Astrocyte (in vitro differentiated cells and primary cell): ENCODE results near the gene DCAF4. TPM values are rescaled to one million over a fixed set of nuclear protein-coding genes. Genes with fewer than 3 reads are reported as not detected.

Experiments used
- DNase-seq: peaks from one replicate; pipeline ENCODE4 v3.0.0-alpha.2; 2010; ENCODE audit warnings: low read depth
- FAIRE-seq: peaks from 2 replicates; lab custom pipeline; 2011; peaks lifted over from hg19 to GRCh38; lab: Jason Lieb, UNC
- H2AFZ ChIP-seq: 2 replicates; pipeline ENCODE4 v1.6.0; 2012; ENCODE audit warnings: low read depth, low read length, inconsistent platforms
- H3K27ac ChIP-seq: 2 replicates; pipeline ENCODE4 v1.5.1; 2011; ENCODE audit warnings: low read depth, low read length, inconsistent platforms
- H3K27me3 ChIP-seq: 2 replicates; pipeline ENCODE4 v1.6.0; 2011; ENCODE audit warnings: low read length, inconsistent platforms; ENCODE audit not compliant: insufficient read depth
- H3K36me3 ChIP-seq: 2 replicates; pipeline ENCODE4 v1.5.1; 2011; ENCODE audit warnings: low read length, inconsistent platforms; ENCODE audit not compliant: insufficient read depth
- H3K4me1 ChIP-seq: 2 replicates; pipeline ENCODE4 v1.5.1; 2011; ENCODE audit warnings: low read length, inconsistent platforms; ENCODE audit not compliant: insufficient read depth
- H3K4me2 ChIP-seq: 2 replicates; pipeline ENCODE4 v1.6.0; 2012; ENCODE audit warnings: low read length, inconsistent platforms
- H3K4me3 ChIP-seq: 2 replicates; pipeline ENCODE4 v1.5.1; 2011; ENCODE audit warnings: low read depth, mild to moderate bottlenecking, low read length, inconsistent platforms; ENCODE audit not compliant: insufficient read depth
- H3K79me2 ChIP-seq: 2 replicates; pipeline ENCODE4 v1.6.0; 2012; ENCODE audit warnings: mild to moderate bottlenecking, low read length, inconsistent platforms; ENCODE audit not compliant: insufficient read depth
- H3K9ac ChIP-seq: 2 replicates; pipeline ENCODE4 v1.6.0; 2012; ENCODE audit warnings: mild to moderate bottlenecking, low read length, inconsistent platforms
- H3K9me3 ChIP-seq: 2 replicates; pipeline ENCODE4 v1.5.1; 2012; ENCODE audit warnings: low read depth, mild to moderate bottlenecking, low read length, inconsistent platforms; ENCODE audit not compliant: insufficient read depth
- H4K20me1 ChIP-seq: 2 replicates; pipeline ENCODE4 v1.6.0; 2012; ENCODE audit warnings: low read length, inconsistent platforms; ENCODE audit not compliant: insufficient read depth
- H3K27ac Mint-ChIP-seq: one replicate; pipeline ENCODE4 v1.8.0; 2021; ENCODE audit warnings: mild to moderate bottlenecking, mixed read lengths; ENCODE audit not compliant: unreplicated experiment
- H3K27me3 Mint-ChIP-seq: one replicate; pipeline ENCODE4 v1.8.0; 2021; ENCODE audit warnings: low read depth, mixed read lengths; ENCODE audit not compliant: unreplicated experiment
- H3K36me3 Mint-ChIP-seq: one replicate; pipeline ENCODE4 v1.8.0; 2021; ENCODE audit warnings: low read depth, mixed read lengths; ENCODE audit not compliant: unreplicated experiment
- H3K4me1 Mint-ChIP-seq: one replicate; pipeline ENCODE4 v1.8.0; 2021; ENCODE audit warnings: low read depth, mixed read lengths; ENCODE audit not compliant: unreplicated experiment
- H3K4me3 Mint-ChIP-seq: one replicate; pipeline ENCODE4 v1.8.0; 2021; ENCODE audit warnings: mild to moderate bottlenecking, moderate library complexity, mixed read lengths; ENCODE audit not compliant: unreplicated experiment
- H3K9me3 Mint-ChIP-seq: one replicate; pipeline ENCODE4 v1.8.0; 2021; ENCODE audit warnings: mild to moderate bottlenecking, mixed read lengths; ENCODE audit not compliant: unreplicated experiment
- CTCF ChIP-seq: IDR thresholded peaks from 2 replicates; pipeline ENCODE4 v1.5.1; 2011; ENCODE audit warnings: low read depth, mild to moderate bottlenecking, inconsistent platforms, low read length, moderate library complexity; ENCODE audit not compliant: insufficient read depth
- EZH2 ChIP-seq: IDR thresholded peaks from 2 replicates; pipeline ENCODE4 v1.6.1; 2012; ENCODE audit warnings: mild to moderate bottlenecking, low read length, inconsistent platforms; ENCODE audit not compliant: insufficient read depth
- total RNA-seq: library from RNA; stranded (reverse); gene quantifications from 2 replicates; pipeline ENCODE4 v1.2.1, GENCODE V29; 2021

The DCAF4 gene
- total RNA-seq, 1 donor from 2014 or later = 33.5 TPM

GRCh38 chr14:72999316-72999715 lies 73.1 kb downstream of the DCAF4 start:
- FAIRE-seq (no peak), DNase-seq (no peak)
- Histone ChIP-seq H3K4me3 (no peak overlapping the region), H3K4me1 (no peaks in the 10 kb centered on the region), H3K9me3 (no peaks in the 10 kb centered on the region), H3K27ac (no peak overlapping the region), H3K4me2 (no peak overlapping the region), H3K27me3 (no peaks in the 10 kb centered on the region), H3K36me3 (peaks cover 17% of the 10 kb centered on the region), H3K79me2 (peaks cover 19% of the 10 kb centered on the region), H3K9ac (no peak overlapping the region), H2AFZ (no peak overlapping the region), H4K20me1 (peaks cover 77% of the 10 kb centered on the region)
- H3K27me3 Mint-ChIP-seq = no peaks in the 10 kb centered on the region
- TF ChIP-seq EZH2 = no peak
- TF ChIP-seq CTCF = no peak
- peaks cover 6% of the 10 kb centered on the region for H3K4me1 Mint-ChIP-seq
- H3K9me3 Mint-ChIP-seq = no peaks in the 10 kb centered on the region
- H3K36me3 Mint-ChIP-seq = peaks cover 38% of the 10 kb centered on the region
- no peak overlapping the region for H3K27ac Mint-ChIP-seq
- no peak overlapping the region for H3K4me3 Mint-ChIP-seq

- H3K4me1 Mint-ChIP-seq = peaks cover 6% of the 10 kb centered on the region
Observed at GRCh38 chr14:73000073-73000472, 73.8 kb downstream of the DCAF4 start.

More at GRCh38 chr14:73000073-73000472, 73.8 kb downstream of the DCAF4 start:
- H3K4me3 ChIP-seq = no peak overlapping the region
- H3K36me3 ChIP-seq = peaks cover 17% of the 10 kb centered on the region
- H3K27me3 ChIP-seq = no peaks in the 10 kb centered on the region
- peaks cover 37% of the 10 kb centered on the region for H3K36me3 Mint-ChIP-seq
- H3K79me2 ChIP-seq = peaks cover 21% of the 10 kb centered on the region
- H4K20me1 ChIP-seq = peaks cover 79% of the 10 kb centered on the region
- FAIRE-seq (no peak), DNase-seq (no peak)
- no peak overlapping the region for H3K9ac ChIP-seq
- H3K9me3 ChIP-seq = no peaks in the 10 kb centered on the region
- H3K4me3 Mint-ChIP-seq = no peak overlapping the region
- H3K4me2 ChIP-seq = no peak overlapping the region
- no peak for TF ChIP-seq EZH2
- TF ChIP-seq CTCF = no peak
- no peaks in the 10 kb centered on the region for H3K9me3 Mint-ChIP-seq
- no peaks in the 10 kb centered on the region for H3K4me1 ChIP-seq
- H3K27me3 Mint-ChIP-seq = no peaks in the 10 kb centered on the region
- no peak overlapping the region for H3K27ac ChIP-seq
- H2AFZ ChIP-seq = no peak overlapping the region
- no peak overlapping the region for H3K27ac Mint-ChIP-seq
